Adrenal gland (tissue), 12 donors: ENCODE data around the gene BMAL1. TPM values are rescaled to one million over a fixed set of nuclear protein-coding genes. Genes with fewer than 3 reads are reported as not detected.
"Not testable (repeated sequence)": the region's sequence is repeated elsewhere in the genome, so short reads cannot be mapped to it uniquely, and the experiment has no call there.

ENCODE experiments used
- DNase-seq, 7 donors: peaks; one replicate each; pipeline ENCODE4 v3.0.0-alpha.2; 2019 to 2020
- H3K27ac ChIP-seq, 5 donors: fragments of 200-600 bp; sonication (generic) in 4 of 5; 1 replicate in 3 of 5; 2 replicates in 2 of 5; pipeline versions ENCODE4 v1.5.1 to v1.8.0; 2016 to 2020; ENCODE audit warnings: mild to moderate bottlenecking in 1 of 5
- H3K27me3 ChIP-seq: fragments of 200-600 bp; 2 replicates; pipeline ENCODE4 v1.8.0; 2021
- H3K36me3 ChIP-seq, 2 donors: fragments of 200-600 bp; replicated peaks in 1 of 2; 1 replicate in 1 of 2; 2 replicates in 1 of 2; pipeline versions ENCODE4 v1.5.1 to v1.8.0; 2018 to 2022
- H3K4me1 ChIP-seq, 2 donors: fragments of 200-600 bp; replicated peaks in 1 of 2; 1 replicate in 1 of 2; 2 replicates in 1 of 2; pipeline versions ENCODE4 v1.5.1 to v1.8.0; 2018 to 2021
- H3K4me3 ChIP-seq, 4 donors: fragments of 200-600 bp; sonication (generic) in 3 of 4; one replicate each; pipeline ENCODE4 v1.5.1; 2016 to 2018
- H3K9me3 ChIP-seq, 3 donors: fragments of 200-600 bp; sonication (generic) in 1 of 3; replicated peaks in 1 of 3; 1 replicate in 2 of 3; 2 replicates in 1 of 3; pipeline versions ENCODE4 v1.5.1 to v1.8.0; 2016 to 2021
- POLR2A ChIP-seq, 2 donors: fragments of 450-650 bp; IDR thresholded peaks; one replicate each; pipeline ENCODE4 v1.6.1; 2017; ENCODE audit warnings: antibody characterized with exemption in 2 of 2, mild to moderate bottlenecking in 2 of 2, moderate library complexity in 1 of 2
- WGBS, 4 donors: extraction: QIAGEN DNeasy Blood & Tissue Kit in 2 of 4; methylation state at CpG; one replicate each; pipeline versions ENCODE4 v1.1.5 to v1.1.7; 2013 to 2017; 5-methylcytosine and 5-hydroxymethylcytosine counted together
- intact Hi-C, 2 donors: fragments of 100-400 bp; cut with DNase I; formaldehyde crosslinking; loops; one replicate each; pipeline versions ENCODE4 v1.14.1 to v1.15.0; 2022 to 2023
- polyA plus RNA-seq, 3 donors: library from polyadenylated mRNA; stranded (reverse); fragments of 200-250 nt in 2 of 3; fragments of 350-450 nt in 1 of 3; fragmentation: Illumina TruSeq in 1 of 3; extraction: RNeasy Lipid Tissue Mini Kit (QIAGEN cat#74804) in 1 of 3; gene quantifications; one replicate each; pipeline ENCODE4 v1.2.3, GENCODE V29; 2013 to 2014
- total RNA-seq, 9 donors: library from RNA; depleted of rRNA in 4 of 9; stranded (reverse); fragments of >200 nt in 4 of 9; fragments of 120-200 nt in 1 of 9; fragmentation: NEBNext Ultra II Directional in 1 of 9; extraction: Animal tissue kit (Norgen Biotek cat#: 25700) in 1 of 9; gene quantifications; one replicate each; pipeline versions ENCODE4 v1.1.0 to v1.2.4, GENCODE V29; 2013 to 2023
- TF ChIP-seq, protein P1 (sequence below), 6 experiments: fragments of 450-650 bp in 4 of 6; fragments of 200-600 bp in 2 of 6; sonication (generic) in 1 of 6; IDR thresholded peaks; 1 replicate in 5 of 6; 2 replicates in 1 of 6; pipeline versions ENCODE4 v1.5.1 to v1.8.0; 2016 to 2021; ENCODE audit warnings: antibody characterized with exemption in 6 of 6, mild to moderate bottlenecking in 2 of 6, moderate library complexity in 1 of 6
- donor health status: healthy with polysubstance abuse.
- donor health status: Bipolar disorder and iron deficiency.
- donor health status: DM: yes; HTN: yes; CAD: no.
- donor health status: DM: no; HTN: no; CAD: no.
- donor health status: DM: no; HTN: no; CAD: no.
- donor health status: DM: yes; HTN: yes; CAD: no.

BMAL1 gene
- total and polyA plus RNA-seq, 12 donors: 13.9 to 80.3 (median 34.3) TPM

DNA sequence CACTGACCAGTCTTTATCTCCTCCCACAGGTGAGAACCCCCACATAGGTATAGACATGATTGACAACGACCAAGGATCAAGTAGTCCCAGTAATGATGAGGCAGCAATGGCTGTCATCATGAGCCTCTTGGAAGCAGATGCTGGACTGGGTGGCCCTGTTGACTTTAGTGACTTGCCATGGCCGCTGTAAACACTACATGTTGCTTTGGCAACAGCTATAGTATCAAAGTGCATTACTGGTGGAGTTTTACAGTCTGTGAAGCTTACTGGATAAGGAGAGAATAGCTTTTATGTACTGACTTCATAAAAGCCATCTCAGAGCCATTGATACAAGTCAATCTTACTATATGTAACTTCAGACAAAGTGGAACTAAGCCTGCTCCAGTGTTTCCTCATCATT, 109.0 kb downstream of the BMAL1 start:
- Histone ChIP-seq H3K4me3 (no peak overlapping the region), H3K4me1 (no peaks in the 10 kb centered on the region), H3K9me3 (no peaks in the 10 kb centered on the region), H3K27ac (no peak overlapping the region), H3K27me3 (no peaks in the 10 kb centered on the region), H3K36me3 (peaks cover 0 to 56% of the 10 kb centered on the region in 2 donors)
- 92 to 96% (median 95%) methylated on average over 2 of the region's 2 CpGs for WGBS, 4 donors
- no peak for TF ChIP-seq POLR2A (IDR thresholded peaks at IDR 0.05)
- TF ChIP-seq, protein P1, sequence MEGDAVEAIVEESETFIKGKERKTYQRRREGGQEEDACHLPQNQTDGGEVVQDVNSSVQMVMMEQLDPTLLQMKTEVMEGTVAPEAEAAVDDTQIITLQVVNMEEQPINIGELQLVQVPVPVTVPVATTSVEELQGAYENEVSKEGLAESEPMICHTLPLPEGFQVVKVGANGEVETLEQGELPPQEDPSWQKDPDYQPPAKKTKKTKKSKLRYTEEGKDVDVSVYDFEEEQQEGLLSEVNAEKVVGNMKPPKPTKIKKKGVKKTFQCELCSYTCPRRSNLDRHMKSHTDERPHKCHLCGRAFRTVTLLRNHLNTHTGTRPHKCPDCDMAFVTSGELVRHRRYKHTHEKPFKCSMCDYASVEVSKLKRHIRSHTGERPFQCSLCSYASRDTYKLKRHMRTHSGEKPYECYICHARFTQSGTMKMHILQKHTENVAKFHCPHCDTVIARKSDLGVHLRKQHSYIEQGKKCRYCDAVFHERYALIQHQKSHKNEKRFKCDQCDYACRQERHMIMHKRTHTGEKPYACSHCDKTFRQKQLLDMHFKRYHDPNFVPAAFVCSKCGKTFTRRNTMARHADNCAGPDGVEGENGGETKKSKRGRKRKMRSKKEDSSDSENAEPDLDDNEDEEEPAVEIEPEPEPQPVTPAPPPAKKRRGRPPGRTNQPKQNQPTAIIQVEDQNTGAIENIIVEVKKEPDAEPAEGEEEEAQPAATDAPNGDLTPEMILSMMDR (IDR thresholded peaks at IDR 0.05): no peak
- intact Hi-C loops: no loop called here
- DNase-seq: no peak

DNA sequence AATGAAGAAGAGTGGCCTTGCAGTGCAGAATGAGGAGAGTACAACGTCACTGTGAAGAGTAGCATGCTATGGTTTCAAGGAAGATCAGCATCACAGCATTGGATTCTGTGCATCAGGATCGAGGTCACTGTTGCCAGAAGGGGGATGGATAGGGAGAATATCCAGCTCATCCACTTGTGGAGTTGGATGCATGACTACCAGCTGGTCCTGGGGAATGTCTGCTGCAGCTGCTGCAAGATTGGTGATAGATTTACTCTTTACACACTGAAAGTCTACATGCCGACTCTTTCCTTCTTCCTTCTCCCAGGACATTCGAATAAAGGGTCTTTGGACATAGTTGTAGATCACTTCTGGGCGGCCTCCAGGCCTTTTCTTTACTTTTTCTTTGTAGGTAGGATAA, 111.2 kb downstream of the BMAL1 start:
- peaks cover 0 to 43% of the 10 kb centered on the region in 2 donors for H3K36me3 ChIP-seq
- no peaks in the 10 kb centered on the region for H3K27me3 ChIP-seq
- no peaks in the 10 kb centered on the region for H3K9me3 ChIP-seq
- DNase-seq: no peak
- no peak overlapping the region for H3K27ac ChIP-seq
- WGBS, 4 donors: 85 to 96% (median 92%) methylated on average over 5 of the region's 5 CpGs
- intact Hi-C loops: no loop called here
- TF ChIP-seq, protein P1 (IDR thresholded peaks at IDR 0.05): no peak
- TF ChIP-seq POLR2A (IDR thresholded peaks at IDR 0.05): no peak
- H3K4me3 ChIP-seq: no peak overlapping the region
- no peaks in the 10 kb centered on the region for H3K4me1 ChIP-seq

DNA sequence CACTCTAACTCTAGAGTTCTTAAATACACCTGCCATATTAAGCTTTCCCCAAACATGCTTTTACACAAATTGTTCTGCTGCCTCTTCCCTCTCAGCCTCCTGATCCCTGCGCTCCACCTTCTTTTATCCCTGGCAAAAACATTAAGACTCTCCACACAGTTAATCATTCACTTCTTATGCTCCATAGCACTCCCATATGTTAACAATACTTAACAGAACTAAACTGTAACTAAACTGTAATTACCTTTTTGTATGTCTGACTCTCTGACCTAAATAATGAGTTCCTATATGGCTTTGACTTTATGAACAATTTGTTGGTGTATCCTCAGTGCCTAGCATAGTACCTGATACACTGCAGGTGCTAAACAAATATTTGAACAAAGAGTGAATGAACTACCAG, 113.6 kb downstream of the BMAL1 start:
- H3K36me3 ChIP-seq: peaks cover 0 to 31% of the 10 kb centered on the region in 2 donors
- no peak overlapping the region for H3K4me3 ChIP-seq
- no peaks in the 10 kb centered on the region for H3K4me1 ChIP-seq
- intact Hi-C loops: no loop called here
- no peak for TF ChIP-seq POLR2A (IDR thresholded peaks at IDR 0.05)
- TF ChIP-seq, protein P1 (IDR thresholded peaks at IDR 0.05): no peak
- no peak for DNase-seq
- WGBS, 4 donors: 97 to 100% (median 99%) methylated on average over 1 of the region's 1 CpG
- H3K27ac ChIP-seq: no peak overlapping the region
- H3K27me3 ChIP-seq: no peaks in the 10 kb centered on the region
- no peaks in the 10 kb centered on the region for H3K9me3 ChIP-seq

DNA sequence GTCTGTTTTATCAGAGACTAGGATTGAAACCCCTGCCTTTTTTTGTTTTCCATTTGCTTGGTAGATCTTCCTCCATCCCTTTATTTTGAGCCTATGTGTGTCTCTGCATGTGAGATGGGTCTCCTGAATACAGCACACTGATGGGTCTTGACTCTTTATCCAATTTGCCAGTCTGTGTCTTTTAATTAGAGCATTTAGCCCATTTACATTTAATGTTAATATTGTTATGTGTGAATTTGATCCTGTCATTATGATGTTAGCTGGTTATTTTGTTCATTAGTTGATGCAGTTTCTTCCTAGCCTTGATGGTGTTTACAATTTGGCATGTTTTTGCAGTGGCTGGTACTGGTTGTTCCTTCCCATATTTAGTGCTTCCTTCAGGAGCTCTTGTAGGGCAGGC, 120.7 kb downstream of the BMAL1 start:
- H3K4me1 ChIP-seq, H3K9me3 ChIP-seq, intact Hi-C loops, DNase-seq, H3K36me3 ChIP-seq, H3K27ac ChIP-seq, H3K27me3 ChIP-seq, H3K4me3 ChIP-seq: not testable (repeated sequence)

DNA sequence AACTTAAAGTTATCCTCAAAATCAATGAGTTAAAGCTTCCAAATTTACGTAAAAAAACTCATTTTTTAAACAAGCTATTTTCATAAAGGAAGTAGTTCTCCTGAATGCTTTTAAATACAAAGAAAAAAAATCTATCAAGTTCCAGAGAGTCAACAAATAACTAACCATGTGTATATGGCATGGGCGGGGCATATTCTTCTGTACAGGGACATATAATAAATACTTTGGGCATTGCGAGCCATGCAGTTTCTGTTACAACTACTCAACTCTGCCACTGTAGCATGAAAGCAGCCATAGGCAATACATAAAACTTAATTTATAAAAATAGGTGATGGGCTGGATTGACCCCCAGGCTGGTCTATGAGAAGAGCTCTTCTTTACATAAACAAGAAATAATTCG, 127.6 kb downstream of the BMAL1 start:
- H3K9me3 ChIP-seq: no peaks in the 10 kb centered on the region
- no peak for TF ChIP-seq POLR2A (IDR thresholded peaks at IDR 0.05)
- intact Hi-C loops: no loop called here
- H3K36me3 ChIP-seq: peaks cover 0 to 6% of the 10 kb centered on the region in 2 donors
- H3K27me3 ChIP-seq: no peaks in the 10 kb centered on the region
- WGBS, 4 donors: 95 to 99% (median 98%) methylated on average over 4 of the region's 4 CpGs
- no peak for DNase-seq
- no peak overlapping the region for H3K4me3 ChIP-seq
- H3K4me1 ChIP-seq: no peaks in the 10 kb centered on the region
- no peak overlapping the region for H3K27ac ChIP-seq
